ENCODE measurements around the gene NALF2.

NALF2 gene

DNA sequence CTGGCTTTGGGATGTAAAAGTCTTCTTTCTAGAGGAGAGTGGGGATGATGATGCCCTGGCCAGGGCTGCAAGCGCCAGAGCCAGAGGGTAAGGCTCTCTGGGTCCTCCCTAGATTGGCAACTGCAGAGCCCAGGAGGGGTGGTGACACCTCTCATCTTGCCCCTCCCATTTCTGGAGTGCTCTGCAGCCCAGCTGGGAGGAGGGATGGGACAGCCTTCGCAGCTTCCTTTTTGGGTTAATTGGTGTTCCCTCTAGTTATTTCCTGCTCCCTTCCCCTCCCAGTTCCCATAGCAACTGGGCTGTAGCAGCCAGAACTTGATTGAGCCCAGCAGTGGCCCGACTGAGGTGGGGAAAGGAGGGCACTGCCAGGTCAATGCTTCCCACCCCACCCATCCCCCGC, 19.2 kb downstream of the NALF2 start:
- POLR2A ChIA-PET: no interaction called here
- CTCF ChIA-PET: no interaction called here
- DNase-seq (ENCODE audit: extremely low spot score): no peak
- TF ChIP-seq, protein P1, sequence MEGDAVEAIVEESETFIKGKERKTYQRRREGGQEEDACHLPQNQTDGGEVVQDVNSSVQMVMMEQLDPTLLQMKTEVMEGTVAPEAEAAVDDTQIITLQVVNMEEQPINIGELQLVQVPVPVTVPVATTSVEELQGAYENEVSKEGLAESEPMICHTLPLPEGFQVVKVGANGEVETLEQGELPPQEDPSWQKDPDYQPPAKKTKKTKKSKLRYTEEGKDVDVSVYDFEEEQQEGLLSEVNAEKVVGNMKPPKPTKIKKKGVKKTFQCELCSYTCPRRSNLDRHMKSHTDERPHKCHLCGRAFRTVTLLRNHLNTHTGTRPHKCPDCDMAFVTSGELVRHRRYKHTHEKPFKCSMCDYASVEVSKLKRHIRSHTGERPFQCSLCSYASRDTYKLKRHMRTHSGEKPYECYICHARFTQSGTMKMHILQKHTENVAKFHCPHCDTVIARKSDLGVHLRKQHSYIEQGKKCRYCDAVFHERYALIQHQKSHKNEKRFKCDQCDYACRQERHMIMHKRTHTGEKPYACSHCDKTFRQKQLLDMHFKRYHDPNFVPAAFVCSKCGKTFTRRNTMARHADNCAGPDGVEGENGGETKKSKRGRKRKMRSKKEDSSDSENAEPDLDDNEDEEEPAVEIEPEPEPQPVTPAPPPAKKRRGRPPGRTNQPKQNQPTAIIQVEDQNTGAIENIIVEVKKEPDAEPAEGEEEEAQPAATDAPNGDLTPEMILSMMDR (IDR thresholded peaks at IDR 0.05; ENCODE audit: control extremely low read depth, extremely low read depth, low read depth, missing control alignments): no peak

DNA sequence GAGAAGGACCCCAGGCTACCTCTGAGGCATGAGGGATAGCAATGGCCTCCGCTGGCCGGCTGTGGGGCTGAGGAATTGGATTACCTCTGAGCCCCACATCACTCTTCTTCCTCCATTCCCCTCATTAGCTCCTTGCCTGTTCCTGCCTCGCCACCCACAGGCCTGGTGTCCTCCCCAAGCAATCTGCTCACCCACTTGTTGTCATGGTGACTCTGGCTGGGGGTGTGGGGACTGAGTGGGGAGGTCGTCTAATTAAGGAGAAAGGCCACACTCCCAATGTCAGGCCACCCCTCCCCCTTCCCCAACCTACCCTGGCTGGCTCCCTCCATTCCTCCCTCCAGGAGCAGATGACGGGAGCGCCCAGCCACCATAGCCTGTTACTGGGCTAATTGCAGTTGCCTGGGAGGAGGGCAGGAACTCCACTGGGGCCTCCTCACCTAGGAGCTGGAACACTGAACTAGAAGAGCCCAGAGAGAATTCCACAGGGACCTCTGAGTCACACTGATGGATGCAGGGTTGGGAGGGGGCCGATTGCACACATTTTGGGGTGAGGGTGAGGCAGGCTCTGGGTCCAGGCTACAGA, 20.7 kb downstream of the NALF2 start:
- DNase-seq (ENCODE audit: extremely low spot score): no peak
- ChIA-PET CTCF (no interaction called here), POLR2A (no interaction called here)
- TF ChIP-seq, protein P1 (IDR thresholded peaks at IDR 0.05; ENCODE audit: control extremely low read depth, extremely low read depth, low read depth, missing control alignments): no peak

DNA sequence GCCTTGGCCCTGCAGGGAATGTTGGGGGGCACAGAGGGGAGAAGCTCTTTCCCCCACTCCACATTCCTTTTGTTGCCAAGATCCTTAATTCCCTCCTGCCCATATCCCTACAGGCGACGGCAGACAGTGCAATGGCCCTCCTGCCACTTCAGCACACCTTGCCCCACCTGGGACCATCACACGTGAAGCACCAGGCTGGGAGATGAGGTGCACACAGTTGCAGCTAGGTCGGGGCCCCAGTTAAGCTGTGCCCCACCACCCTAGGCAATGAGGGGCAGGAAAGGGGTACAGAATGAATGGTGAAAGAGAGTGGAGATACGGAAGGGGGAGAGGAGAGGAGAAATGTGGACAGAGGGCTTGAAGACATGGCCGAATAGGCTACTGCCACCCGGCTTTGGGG, 26.2 kb downstream of the NALF2 start:
- TF ChIP-seq, protein P1 (IDR thresholded peaks at IDR 0.05; ENCODE audit: control extremely low read depth, extremely low read depth, low read depth, missing control alignments): no peak
- no peak for DNase-seq (ENCODE audit: extremely low spot score)
- POLR2A ChIA-PET: no interaction called here
- CTCF ChIA-PET: no interaction called here

DNA sequence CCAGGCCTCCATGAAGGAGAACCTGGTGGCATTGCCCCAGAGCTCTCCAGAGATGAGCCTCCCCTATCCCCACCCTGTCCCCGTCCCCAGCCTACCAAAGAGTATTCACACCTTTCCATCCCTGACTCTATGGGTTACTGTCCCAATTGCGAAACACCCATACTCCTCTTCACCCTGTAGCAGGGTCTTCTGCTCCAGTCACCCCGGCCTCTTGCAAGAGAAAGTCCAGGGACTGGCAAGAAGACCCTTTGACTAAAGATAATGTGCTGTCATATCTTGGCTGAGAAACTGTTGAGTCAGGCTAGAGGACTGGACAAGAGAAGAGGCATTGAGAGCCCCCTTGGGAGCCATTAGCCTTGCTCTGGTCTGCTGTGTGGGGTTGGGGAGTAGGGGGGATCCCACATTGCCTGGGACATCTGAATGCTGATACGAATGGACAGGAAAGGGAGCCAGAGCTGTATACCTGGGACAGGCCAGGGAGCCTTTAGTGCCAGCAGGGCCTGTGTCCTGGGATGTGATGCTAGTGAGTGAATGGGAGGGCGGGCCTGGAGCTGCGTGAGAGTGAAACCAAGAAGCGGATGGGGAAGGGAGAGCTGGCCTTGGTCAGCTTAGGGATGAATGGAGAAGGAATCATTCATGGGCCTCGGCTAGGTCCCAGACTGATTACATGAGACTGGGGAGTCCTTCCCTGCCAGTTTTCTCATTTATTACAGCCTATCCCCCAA, 27.1 kb downstream of the NALF2 start:
- ChIA-PET CTCF (no interaction called here), POLR2A (no interaction called here)
- DNase-seq (ENCODE audit: extremely low spot score): no peak
- TF ChIP-seq, protein P1 (IDR thresholded peaks at IDR 0.05; ENCODE audit: control extremely low read depth, extremely low read depth, low read depth, missing control alignments): no peak

DNA sequence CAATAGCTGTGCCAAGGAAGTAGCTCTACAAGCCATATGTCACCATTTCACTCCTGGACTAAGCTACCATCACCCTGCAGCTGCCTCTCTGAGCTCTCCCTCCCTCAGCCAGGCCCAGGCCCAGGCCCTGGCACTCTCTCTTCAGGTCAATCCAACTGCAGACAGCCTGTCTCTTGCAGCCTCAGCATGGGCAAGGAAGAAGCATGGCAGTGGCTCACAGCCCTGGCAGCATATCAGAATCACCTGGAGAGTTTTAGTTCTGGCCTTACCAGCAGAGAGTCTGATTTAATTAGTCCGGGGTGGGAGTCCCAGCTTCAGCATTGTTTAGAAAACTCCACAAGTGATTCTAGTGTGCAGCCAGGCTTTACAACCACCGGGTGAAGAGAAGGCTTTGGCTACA, 31.5 kb downstream of the NALF2 start:
- no peak for DNase-seq (ENCODE audit: extremely low spot score)
- POLR2A ChIA-PET: no interaction called here
- TF ChIP-seq, protein P1 (IDR thresholded peaks at IDR 0.05; ENCODE audit: control extremely low read depth, extremely low read depth, low read depth, missing control alignments): no peak
- CTCF ChIA-PET: interaction anchor here (1.2 kb wide), 1 partner anchor 561 kb away, joined by 3 read pairs; no protein-coding TSS in a partner anchor

DNA sequence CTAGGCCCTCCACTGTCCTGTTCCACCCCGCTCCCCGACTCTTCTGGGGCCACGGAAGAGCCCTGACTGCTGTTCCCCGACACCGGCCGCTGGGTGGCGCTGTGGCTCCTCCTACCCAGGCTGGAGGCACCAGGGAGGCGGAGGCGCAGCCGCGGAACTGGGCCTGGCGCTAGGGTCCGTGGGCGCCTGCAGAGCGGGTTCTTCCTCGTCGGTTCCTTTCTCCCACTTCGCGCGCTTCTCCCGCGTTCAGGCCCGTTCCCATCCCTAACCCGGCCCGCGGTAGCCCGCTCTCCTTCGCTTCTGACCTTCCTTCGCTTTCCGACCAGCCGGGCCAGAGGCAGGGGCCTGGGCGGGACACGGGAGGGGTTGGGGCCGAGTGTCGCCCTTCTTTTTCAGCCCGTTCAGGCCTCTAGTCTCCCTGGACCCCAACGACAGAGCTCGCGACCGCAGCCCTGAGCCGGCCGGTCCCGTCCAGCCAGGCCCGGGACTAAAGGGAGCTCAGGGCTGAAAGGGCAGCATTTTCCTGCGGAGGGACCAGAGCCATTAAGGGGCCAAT, 34.3 kb downstream of the NALF2 start:
- POLR2A ChIA-PET: no interaction called here
- peak; percentile 74 for DNase-seq (ENCODE audit: extremely low spot score)
- CTCF ChIA-PET: interaction anchor here (1.0 to 2.6 kb wide), 6 partner anchors 14 to 594 kb away, joined by 3 to 18 read pairs (median 5); no protein-coding TSS in a partner anchor
- TF ChIP-seq, protein P1 (IDR thresholded peaks at IDR 0.05; ENCODE audit: control extremely low read depth, extremely low read depth, low read depth, missing control alignments): peak; percentile 56

Data from GM10248 (cell line).